Measurements from ENCODE around the gene MAEA.

GRCh38 chr4:1317177-1318045, 27.7 kb downstream of the MAEA start:
- TF ChIP-seq POLR2AphosphoS5 (IDR thresholded peaks at IDR 0.05) (no peak), CTCF (IDR thresholded peaks at IDR 0.05) (no peak), POLR2A (IDR thresholded peaks at IDR 0.05) (no peak)

All from transverse colon (tissue), 4 donors.